Measurements from ENCODE around the gene ARHGEF26. TPM values are rescaled to one million over a fixed set of nuclear protein-coding genes. Genes with fewer than 3 reads are reported as not detected.

ARHGEF26 gene
- total RNA-seq, 1 experiment from 2014 or later, result 13.7 TPM

GRCh38 chr3:154123906-154124305 is 2.7 kb downstream of the ARHGEF26 start:
- H3K79me1 ChIP-seq (ENCODE audit: insufficient read depth, low read depth, low read length, poor library complexity, severe bottlenecking), result no peaks in the 10 kb centered on the region
- Mint-ChIP-seq H3K9me3 (no peaks in the 10 kb centered on the region; a peak in 1 of 5 replicates), H3K4me3 (peak overlapping the region; percentile 84 to 85; a peak in 3 of 5 replicates), H3K27me3 (ENCODE audit: low read depth) (peaks cover 42% of the 10 kb centered on the region), H3K27ac (no peak overlapping the region), H3K4me1 (peaks cover 34% of the 10 kb centered on the region in 2 experiments), H3K36me3 (ENCODE audit: insufficient read depth in 1 of 3, low read depth in 3 of 3) (peaks cover 8 to 17% (median 12%) of the 10 kb centered on the region in 3 experiments)
- H4K20me1 ChIP-seq (ENCODE audit: control insufficient read depth, insufficient read depth, insufficient read length), result no peaks in the 10 kb centered on the region
- H2BK15ac ChIP-seq (ENCODE audit: low read depth, low read length), result no peak overlapping the region
- H2AFZ ChIP-seq (ENCODE audit: low read length), result no peak overlapping the region
- H4K8ac ChIP-seq (replicated peaks; ENCODE audit: insufficient read length, low read depth, low read length), result no peak overlapping the region
- no peak overlapping the region for H2BK20ac ChIP-seq (ENCODE audit: low read depth, low read length, poor library complexity, severe bottlenecking)
- no peak overlapping the region for H3K23ac ChIP-seq (ENCODE audit: insufficient read length, low read depth, low read length)
- H3K4me2 ChIP-seq (ENCODE audit: insufficient read depth, insufficient read length, low read length), result peak overlapping the region; percentile 96
- DNase-seq, result no peak
- no peak overlapping the region for H3K14ac ChIP-seq (ENCODE audit: insufficient read depth, low read length)
- no peak overlapping the region for H3K9ac ChIP-seq (ENCODE audit: extremely low read depth, insufficient read length, low read length)
- no peak overlapping the region for H2BK120ac ChIP-seq (ENCODE audit: low read depth, low read length, poor library complexity, severe bottlenecking)
- no peak overlapping the region for H3K27ac ChIP-seq (ENCODE audit: insufficient read length, low read depth, low read length)
- no peak for TF ChIP-seq CTCF (conservative IDR thresholded peaks at IDR 0.05)
- H3K4me1 ChIP-seq (ENCODE audit: insufficient read depth, low read length), result no peaks in the 10 kb centered on the region
- H4K91ac ChIP-seq (ENCODE audit: insufficient read length, low read depth, low read length), result no peak overlapping the region
- no peak overlapping the region for H3K4ac ChIP-seq (ENCODE audit: low read depth, low read length)
- H3T11ph ChIP-seq (ENCODE audit: low read length), result no peak overlapping the region
- no peak overlapping the region for H3K56ac ChIP-seq (ENCODE audit: insufficient read length, low read depth, low read length)
- no peaks in the 10 kb centered on the region; the same call in 1 of the 2 replicates for H3K79me2 ChIP-seq (ENCODE audit: insufficient read depth, low read length)
- peaks cover 6% of the 10 kb centered on the region; the same call in 1 of the 2 replicates for H3K27me3 ChIP-seq (ENCODE audit: insufficient read depth, low read length)
- no peaks in the 10 kb centered on the region for H3K9me3 ChIP-seq (ENCODE audit: control insufficient read depth, low read depth, low read length)
- no CpG with 5 or more reads among the region's 3 CpGs for WGBS (ENCODE audit: extremely low coverage, insufficient read length, low lambda C conversion rate)
- H2BK5ac ChIP-seq (ENCODE audit: insufficient read length, low read length), result no peak overlapping the region
- peaks cover 22% of the 10 kb centered on the region for H3K23me2 ChIP-seq (ENCODE audit: insufficient read length, low read depth, low read length, poor library complexity, severe bottlenecking)
- no peak overlapping the region for H2BK12ac ChIP-seq (ENCODE audit: insufficient read length, low read depth, low read length)
- H3K18ac ChIP-seq (ENCODE audit: insufficient read length, low read depth, low read length), result no peak overlapping the region
- H4K5ac ChIP-seq (ENCODE audit: insufficient read length, low read depth, low read length), result no peak overlapping the region
- no peak overlapping the region for H2AK5ac ChIP-seq (ENCODE audit: insufficient read length, low read length)

Measured in H9 (cell line).